ENCODE data around the gene MTMR4. TPM values are rescaled to one million over a fixed set of nuclear protein-coding genes. Genes with fewer than 3 reads are reported as not detected.

Gene MTMR4
- total RNA-seq, 1 donor from 2014 or later: 69.4 TPM

Other genes starting within 250 kb of the MTMR4 start
- gene MPO, start 233.7 kb downstream of the MTMR4 start, total RNA-seq: 0.07 TPM in 1 of 2 replicates, not detected in the other
- gene TSPOAP1, start 185.8 kb downstream of the MTMR4 start, total RNA-seq: 77.0 and 83.1 TPM in 2 replicates
- gene SUPT4H1, start 162.4 kb downstream of the MTMR4 start, total RNA-seq: 83.1 and 86.0 TPM in 2 replicates
- gene RNF43, start 97.1 kb downstream of the MTMR4 start, total RNA-seq: 0.17 and 0.37 TPM in 2 replicates
- gene HSF5, start 26.2 kb downstream of the MTMR4 start, total RNA-seq: 0.47 and 0.63 TPM in 2 replicates
- gene TEX14, start 177.4 kb upstream of the MTMR4 start, total RNA-seq: 0.44 TPM in 2 replicates
- 74.7 and 77.4 TPM in 2 replicates for gene RAD51C, start 178.0 kb upstream of the MTMR4 start, total RNA-seq
- 0.02 and 0.12 TPM in 2 replicates for gene PPM1E, start 241.2 kb upstream of the MTMR4 start, total RNA-seq